HG02759 (cell line): Measurements from ENCODE around the gene AFAP1L2.

Experiments
- ATAC-seq: cut with Tn5 transposase; IDR thresholded peaks from one replicate; pipeline ENCODE4 v1.9.1; 2021; ENCODE audit warnings: mild to moderate bottlenecking, moderate library complexity; ENCODE audit not compliant: unreplicated experiment

AFAP1L2 gene

DNA sequence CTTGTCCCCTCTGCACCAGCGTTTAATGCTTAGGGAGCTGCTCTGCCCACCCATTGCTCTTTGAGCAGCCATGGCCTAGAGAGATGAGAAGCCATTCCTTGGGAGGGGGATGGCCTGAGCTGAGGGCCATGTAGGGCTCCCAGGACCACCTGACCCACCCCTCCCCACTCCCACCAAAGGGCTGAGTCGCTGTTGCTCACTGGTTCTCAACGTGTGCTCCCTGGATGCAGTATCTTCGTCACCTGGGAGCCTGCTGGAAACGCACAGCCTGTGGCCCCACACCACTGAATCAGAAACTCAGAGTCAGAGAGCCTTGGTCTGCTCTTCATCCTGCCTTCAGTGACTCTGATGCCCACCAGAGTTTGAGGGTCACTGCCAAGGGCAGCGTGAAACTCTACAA lies 128.2 kb downstream of the AFAP1L2 start:
- ATAC-seq = no peak

DNA sequence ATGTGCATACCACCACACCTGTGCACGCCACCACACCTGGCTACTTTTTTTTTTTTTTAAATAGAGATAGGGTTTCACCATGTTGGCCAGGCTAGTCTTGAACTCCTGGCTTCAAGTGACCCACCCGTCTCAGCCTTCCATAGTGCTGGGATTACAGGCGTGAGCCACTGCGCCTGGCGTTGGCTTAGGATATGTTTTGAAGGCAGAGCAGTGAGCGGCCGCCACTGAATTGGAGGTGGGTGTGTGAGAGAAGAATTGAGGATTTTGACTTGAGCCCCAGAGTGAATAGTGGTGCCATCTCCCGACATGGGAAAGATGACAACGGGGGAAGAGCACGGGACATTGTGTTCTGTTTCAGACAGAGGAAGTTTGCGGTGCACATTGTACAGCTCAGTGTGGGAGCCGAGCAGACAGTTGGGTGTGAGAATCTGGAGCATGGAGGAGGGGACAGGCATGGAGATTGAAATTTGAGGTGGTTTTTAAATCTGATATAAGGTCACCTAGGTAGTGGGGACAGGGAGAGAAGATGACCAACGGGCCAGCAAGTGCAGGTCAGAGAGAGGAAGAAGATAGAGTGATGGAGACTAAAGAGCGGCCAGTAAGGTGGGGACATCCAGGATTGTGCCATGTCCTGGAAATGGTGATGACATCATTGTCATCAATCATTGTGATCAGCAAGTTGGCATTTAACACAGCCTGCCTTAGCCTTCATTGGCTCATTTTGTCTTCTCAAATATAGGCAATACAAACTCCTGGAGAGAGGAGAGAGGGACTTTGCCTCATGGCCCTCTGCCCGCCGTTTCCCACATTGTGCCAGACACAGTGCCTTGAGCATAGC lies 129.5 kb downstream of the AFAP1L2 start:
- no peak for ATAC-seq

DNA sequence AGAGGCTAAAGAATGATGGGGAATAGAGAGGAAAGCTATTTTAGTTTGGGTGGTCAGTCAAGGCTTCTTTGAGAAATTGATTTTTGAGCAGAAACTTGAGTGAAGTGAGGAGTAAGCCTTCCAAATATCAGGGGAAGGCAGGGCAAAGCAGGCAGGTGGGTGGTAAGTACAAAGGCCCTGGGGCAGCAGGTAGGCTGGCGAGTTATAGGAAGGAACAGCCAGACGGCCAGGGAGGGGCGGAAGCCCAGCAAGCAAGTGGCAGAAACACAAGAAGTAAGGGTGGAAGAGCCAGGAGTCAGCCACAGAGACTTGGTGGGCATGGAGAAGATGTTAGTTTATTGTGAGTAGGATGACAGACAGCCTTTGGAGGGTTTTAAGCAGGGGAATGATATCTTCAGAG lies 130.4 kb downstream of the AFAP1L2 start:
- no peak for ATAC-seq

GRCh38 chr10:114272696-114273095 lies 131.6 kb downstream of the AFAP1L2 start:
- ATAC-seq = no peak

DNA sequence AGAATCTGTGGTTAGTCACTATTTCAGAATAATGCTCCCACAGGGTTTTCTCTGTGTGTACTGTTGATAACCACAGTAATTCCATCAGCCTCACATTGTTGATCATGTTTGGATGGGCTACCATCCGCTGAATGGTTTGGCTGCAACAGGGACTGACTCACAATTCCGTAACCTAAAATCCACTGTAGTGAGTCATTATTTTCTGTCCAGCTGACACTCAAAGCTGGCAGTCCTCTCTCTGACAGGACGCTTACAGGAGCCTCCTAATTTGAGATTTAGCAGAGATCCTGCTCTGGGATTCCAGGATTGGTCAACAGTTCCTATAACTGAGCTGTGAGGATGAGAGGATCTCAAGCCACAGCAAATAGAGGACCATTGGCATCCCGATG lies 132.5 kb downstream of the AFAP1L2 start:
- ATAC-seq = no peak

DNA sequence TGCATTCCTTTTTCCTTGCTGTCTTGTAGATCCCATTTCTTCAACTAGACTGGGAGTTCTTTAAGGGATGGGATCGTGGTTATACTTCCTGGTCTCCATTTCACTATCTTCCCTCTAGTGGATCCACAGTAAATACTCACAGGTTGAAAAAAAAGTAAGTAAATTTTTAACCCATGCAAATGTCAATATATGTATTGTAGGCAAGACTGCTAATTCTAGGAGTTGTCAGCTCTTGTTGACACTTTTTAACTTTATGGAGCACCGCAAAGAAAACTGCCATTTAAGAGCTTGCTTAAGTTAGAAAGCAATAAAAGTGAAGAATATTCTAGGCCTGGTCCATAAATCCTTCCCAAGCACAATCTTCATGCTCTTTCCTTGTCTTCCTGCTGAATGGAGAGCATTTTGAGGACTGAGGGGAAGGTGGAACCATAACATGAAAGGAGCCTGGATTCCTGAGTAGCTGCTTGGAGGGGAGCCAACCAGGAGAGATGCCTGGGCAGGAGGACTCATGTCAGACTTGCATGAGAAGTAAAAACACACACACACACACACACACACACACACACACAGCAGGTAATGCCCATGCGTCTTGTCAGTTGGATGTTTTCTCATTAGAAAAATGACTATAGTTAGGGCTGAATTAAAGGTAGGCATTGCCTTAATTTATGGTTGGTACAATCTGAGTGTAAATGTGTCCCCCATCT lies 133.1 kb downstream of the AFAP1L2 start:
- no peak for ATAC-seq

DNA sequence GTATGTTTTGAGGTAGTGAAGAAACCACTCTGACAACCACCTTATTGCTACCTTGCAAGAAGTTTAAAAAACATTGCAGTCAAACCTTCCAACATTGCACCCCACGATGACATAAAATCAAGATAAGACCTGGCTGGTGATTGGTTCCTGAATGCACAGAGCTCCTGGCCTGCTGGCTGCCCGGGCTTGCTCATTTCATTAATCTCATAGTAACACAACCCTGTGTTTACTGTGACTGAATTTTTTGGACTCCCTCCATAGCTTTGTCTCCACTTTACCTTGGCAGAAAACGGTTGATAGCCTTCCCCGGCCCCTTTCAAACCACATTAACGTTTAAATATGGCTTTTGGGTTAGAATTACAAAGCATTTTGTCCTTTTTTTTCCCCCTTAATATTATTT lies 137.8 kb downstream of the AFAP1L2 start:
- ATAC-seq = no peak

- no peak for ATAC-seq
Observed at GRCh38 chr10:114265392-114266053, 138.8 kb downstream of the AFAP1L2 start.

- ATAC-seq = no peak
Observed at GRCh38 chr10:114262496-114262895, 141.8 kb downstream of the AFAP1L2 start.

- no peak for ATAC-seq
Observed at GRCh38 chr10:114261076-114261475, 143.2 kb downstream of the AFAP1L2 start.

GRCh38 chr10:114260366-114260765 lies 143.9 kb downstream of the AFAP1L2 start:
- ATAC-seq = no peak

GRCh38 chr10:114259824-114260223 lies 144.5 kb downstream of the AFAP1L2 start:
- ATAC-seq = no peak

- no peak for ATAC-seq
Observed at GRCh38 chr10:114258274-114258840, 145.9 kb downstream of the AFAP1L2 start.

- no peak for ATAC-seq
Observed at GRCh38 chr10:114257498-114257897, 146.8 kb downstream of the AFAP1L2 start.

DNA sequence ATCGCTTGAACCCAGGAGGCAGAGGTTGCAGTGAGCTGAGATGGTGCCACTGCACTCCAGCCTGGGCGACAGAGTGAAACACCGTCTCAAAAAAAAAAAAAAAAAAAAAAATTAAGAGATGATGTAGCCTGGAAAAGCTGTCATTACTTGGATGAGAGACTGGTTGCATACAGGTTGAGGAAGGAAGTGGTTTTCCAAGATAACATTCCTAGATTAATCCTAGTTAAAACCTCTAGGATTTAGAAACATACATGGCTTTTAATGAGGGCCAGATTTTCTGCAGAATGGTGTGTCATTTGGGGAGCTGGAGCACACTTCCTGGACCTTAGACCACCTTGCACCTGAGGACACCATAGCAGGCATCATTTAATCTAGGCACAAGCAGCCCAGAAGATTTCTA lies 147.5 kb downstream of the AFAP1L2 start:
- ATAC-seq = no peak

DNA sequence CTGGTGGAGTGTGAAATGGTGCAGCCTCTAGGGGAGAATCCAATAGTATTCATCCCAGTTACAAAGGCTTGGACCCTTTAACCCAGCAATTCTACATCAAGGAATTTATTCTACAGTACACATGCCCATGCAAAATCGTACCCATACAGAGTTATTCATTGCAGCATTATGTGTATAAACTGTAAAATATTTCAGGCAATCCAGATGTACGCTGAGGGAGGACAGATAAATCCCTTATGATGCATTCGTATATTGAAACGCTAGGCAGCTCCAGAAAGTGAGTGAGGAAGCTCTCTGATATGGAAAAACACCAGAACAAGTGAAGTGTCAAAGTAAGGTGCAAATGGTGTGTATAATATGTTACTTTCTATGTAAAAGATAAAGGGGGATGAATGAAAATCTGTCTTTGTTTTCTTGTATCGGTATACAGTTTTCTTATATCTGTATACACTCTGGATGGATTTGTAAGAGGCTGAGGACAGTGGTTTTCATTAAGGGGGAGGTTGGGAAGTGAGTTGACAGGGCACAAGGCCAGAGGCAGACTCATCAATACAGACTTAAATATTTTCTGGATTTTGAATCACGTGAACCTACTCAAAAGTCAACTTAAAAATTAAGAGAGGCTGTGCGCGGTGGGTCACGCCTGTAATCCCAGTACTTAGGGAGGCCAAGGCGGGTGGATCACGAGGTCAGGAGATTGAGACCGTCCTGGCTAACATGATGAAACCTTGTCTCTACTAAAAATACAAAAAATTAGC lies 148.1 kb downstream of the AFAP1L2 start:
- ATAC-seq = no peak

DNA sequence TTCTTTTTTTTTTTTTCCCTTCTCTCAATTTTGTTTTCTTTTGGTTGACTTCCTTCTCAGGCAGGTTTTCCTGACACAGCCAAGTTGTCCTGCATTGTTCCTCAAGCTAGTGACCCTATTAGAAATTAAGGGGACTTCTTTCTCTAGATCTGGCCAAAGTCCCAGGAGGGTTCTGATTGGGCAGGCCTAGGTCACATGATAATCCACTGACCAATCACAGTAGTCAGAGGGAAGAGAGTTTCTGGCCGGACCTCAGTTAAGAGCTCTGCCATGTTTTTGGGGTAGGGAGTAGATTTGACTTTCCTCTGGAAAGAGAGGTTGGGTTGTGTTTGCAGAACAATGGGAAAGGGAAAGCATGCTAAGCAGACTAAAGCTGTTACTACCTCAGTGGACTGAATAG lies 149.1 kb downstream of the AFAP1L2 start:
- no peak for ATAC-seq

DNA sequence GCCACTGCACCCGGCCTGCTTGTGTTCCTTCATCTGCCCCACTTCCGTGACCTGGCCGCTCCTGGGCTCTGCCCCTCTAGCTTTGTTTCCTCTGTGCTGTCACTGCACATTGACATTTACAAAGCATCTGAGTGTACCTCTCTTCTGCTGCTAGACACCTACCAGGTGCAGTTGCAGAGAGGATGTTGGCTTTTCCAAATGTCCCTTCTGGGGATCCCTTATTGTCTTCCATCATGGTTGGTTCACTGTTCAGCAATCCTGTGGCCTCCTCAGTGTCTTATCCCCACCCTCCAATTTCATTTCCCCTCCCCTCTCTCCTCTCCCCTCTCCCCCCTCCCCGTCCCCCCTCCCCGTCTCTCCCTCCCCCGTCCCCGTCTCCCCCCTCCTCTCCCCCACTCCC lies 151.4 kb downstream of the AFAP1L2 start:
- no peak for ATAC-seq

GRCh38 chr10:114252092-114252491 lies 152.2 kb downstream of the AFAP1L2 start:
- ATAC-seq = no peak

DNA sequence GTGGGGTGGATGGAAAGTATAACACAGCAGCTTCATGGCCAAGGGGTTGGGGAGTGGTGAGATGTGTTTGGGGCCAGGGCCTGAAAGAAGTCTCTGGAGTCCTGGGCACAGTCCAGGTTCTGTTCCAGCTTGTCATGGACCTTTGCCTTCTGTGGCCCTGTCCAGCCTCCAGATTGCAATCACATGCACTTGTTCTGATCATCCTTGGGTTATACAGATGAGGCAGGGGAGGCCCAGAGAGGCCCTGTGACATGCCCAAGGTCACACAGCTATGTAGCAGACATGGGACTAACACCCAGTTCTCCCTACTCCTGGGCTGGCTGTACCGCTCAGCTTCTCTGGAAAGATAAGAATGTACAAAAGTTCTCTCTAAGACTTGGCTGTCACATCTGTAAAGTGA lies 153.6 kb downstream of the AFAP1L2 start:
- ATAC-seq = no peak

DNA sequence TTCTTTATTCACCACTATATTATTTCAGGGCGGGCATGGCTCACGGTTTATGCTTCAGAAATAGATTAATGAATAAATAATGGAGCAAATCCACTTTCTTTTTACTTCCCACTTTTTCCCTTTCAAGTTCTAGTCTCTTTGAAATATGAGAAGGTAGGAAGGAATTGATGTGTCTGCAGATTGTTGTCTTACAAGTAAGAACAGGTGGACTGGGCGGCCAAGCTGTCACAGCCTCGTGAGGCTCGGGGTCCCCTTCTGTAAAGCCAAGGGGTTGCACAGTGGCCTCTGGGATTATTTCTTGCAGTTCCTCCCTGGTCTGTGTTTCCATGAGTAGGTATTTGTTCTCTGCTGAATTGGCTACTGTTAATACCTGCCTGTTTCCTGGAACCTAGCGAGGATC lies 154.1 kb downstream of the AFAP1L2 start:
- no peak for ATAC-seq
